Measurements from ENCODE around the gene KATNAL1. TPM values are rescaled to one million over a fixed set of nuclear protein-coding genes. Genes with fewer than 3 reads are reported as not detected.

The KATNAL1 gene
- total RNA-seq = 10 to 100 TPM; 22.2 to 37.9 TPM

DNA sequence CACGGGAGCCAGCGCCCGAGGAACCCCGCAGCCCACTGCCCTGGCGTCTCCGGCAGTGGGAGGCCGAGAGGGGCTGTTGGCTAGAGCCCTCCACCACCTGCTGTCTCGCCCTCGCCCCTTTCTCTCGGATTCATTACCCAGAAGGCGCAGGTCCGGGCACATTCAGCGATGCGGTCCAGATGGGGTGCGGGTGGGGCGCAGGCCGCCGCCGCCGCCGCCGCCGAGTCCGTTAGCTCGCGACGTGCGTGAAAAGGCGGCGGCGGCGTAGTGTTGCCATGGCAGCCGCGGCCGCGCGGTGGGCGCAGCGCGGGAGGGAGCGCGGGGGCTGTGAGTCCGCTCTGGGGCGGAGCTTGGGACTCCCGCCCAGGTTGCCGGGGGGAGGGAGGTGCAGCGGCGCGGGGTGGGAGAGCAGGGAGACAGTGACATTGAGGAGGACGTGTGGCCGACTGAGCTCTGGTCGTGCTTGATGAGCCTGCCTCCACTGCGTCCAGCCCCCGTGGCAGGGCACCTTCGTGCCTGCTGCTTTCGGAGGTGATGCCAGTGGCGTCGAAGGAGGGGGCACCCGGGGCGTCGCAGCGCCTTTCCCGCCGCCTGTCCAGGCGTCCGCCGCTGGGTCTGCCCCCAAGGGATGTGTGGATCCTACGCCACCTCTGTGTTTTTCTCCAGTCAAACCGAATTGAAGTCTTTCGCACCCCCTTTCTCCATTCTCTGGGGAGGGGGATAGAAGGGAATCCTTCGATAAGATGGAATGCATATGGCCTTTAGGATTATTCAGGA, at the start of gene KATNAL1:
KATNAL1 (minus strand) TSS at position 358 of the 777 bp plus-strand sequence. CDS start 23,774 bp downstream, outside the sequence.
- H3K4me1 ChIP-seq = peaks cover 0 to 48% of the 10 kb centered on the region in 2 donors
- peak within 1 kb of the TSS; percentile 86 to 97 for H3K4me3 ChIP-seq
- no peaks in the 10 kb centered on the region for H3K9me3 ChIP-seq
- H3K27me3 ChIP-seq = no peaks in the 10 kb centered on the region
- H3K27ac ChIP-seq = peak within 1 kb of the TSS; percentile 98
- peak; percentile 79 for DNase-seq (ENCODE audit: low spot score)
- no peaks in the 10 kb centered on the region for H3K36me3 ChIP-seq
- TF ChIP-seq, protein P1, sequence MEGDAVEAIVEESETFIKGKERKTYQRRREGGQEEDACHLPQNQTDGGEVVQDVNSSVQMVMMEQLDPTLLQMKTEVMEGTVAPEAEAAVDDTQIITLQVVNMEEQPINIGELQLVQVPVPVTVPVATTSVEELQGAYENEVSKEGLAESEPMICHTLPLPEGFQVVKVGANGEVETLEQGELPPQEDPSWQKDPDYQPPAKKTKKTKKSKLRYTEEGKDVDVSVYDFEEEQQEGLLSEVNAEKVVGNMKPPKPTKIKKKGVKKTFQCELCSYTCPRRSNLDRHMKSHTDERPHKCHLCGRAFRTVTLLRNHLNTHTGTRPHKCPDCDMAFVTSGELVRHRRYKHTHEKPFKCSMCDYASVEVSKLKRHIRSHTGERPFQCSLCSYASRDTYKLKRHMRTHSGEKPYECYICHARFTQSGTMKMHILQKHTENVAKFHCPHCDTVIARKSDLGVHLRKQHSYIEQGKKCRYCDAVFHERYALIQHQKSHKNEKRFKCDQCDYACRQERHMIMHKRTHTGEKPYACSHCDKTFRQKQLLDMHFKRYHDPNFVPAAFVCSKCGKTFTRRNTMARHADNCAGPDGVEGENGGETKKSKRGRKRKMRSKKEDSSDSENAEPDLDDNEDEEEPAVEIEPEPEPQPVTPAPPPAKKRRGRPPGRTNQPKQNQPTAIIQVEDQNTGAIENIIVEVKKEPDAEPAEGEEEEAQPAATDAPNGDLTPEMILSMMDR (IDR thresholded peaks at IDR 0.05) = no peak

DNA sequence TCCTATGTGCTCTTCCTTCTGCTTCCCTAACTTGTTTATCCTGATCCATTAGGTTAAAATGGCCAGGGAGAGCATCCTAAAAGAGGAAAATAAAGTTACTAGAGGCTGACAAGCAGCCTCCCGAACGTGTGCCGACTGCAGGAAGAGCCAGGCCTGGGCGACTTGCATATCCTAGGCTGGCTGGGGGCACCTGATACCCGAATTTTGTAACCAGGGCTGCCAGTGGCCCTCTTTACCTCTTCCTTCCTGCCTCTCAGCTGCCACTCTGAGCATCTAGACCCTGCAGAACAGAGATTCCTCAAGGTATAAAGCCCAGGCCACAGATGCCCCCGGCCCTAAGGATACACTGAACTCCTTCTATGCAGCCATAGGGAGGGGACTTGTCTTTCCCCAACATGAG, 48.5 kb upstream of the KATNAL1 start:
- TF ChIP-seq, protein P1 (IDR thresholded peaks at IDR 0.05) = no peak
- Histone ChIP-seq H3K36me3 (no peaks in the 10 kb centered on the region), H3K9me3 (no peaks in the 10 kb centered on the region), H3K4me1 (peaks cover 0 to 7% of the 10 kb centered on the region in 2 donors), H3K4me3 (no peak overlapping the region), H3K27ac (no peak overlapping the region), H3K27me3 (no peaks in the 10 kb centered on the region)
- DNase-seq (ENCODE audit: low spot score) = no peak

DNA sequence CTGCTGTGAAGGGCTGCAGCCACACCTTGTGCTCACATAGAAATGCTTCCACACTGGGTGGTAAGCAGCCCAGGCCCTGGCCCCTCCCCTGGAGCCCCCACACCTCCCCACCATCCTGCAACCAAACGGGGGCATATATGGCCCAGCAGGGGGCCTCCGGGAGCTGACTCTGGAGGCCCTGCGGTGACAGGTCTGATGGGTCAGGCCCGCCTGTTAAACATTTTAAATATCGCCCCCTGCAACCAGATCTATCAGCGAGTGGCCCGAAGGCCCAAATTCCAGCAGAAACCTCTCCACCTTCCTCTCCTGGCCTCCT, 48.0 kb upstream of the KATNAL1 start:
- Histone ChIP-seq H3K27ac (no peak overlapping the region), H3K4me3 (no peak overlapping the region), H3K9me3 (no peaks in the 10 kb centered on the region), H3K4me1 (peaks cover 0 to 7% of the 10 kb centered on the region in 2 donors), H3K36me3 (no peaks in the 10 kb centered on the region), H3K27me3 (no peaks in the 10 kb centered on the region)
- TF ChIP-seq, protein P1 (IDR thresholded peaks at IDR 0.05) = peak in 1 of 2 donors; percentile 64
- DNase-seq (ENCODE audit: low spot score) = no peak

DNA sequence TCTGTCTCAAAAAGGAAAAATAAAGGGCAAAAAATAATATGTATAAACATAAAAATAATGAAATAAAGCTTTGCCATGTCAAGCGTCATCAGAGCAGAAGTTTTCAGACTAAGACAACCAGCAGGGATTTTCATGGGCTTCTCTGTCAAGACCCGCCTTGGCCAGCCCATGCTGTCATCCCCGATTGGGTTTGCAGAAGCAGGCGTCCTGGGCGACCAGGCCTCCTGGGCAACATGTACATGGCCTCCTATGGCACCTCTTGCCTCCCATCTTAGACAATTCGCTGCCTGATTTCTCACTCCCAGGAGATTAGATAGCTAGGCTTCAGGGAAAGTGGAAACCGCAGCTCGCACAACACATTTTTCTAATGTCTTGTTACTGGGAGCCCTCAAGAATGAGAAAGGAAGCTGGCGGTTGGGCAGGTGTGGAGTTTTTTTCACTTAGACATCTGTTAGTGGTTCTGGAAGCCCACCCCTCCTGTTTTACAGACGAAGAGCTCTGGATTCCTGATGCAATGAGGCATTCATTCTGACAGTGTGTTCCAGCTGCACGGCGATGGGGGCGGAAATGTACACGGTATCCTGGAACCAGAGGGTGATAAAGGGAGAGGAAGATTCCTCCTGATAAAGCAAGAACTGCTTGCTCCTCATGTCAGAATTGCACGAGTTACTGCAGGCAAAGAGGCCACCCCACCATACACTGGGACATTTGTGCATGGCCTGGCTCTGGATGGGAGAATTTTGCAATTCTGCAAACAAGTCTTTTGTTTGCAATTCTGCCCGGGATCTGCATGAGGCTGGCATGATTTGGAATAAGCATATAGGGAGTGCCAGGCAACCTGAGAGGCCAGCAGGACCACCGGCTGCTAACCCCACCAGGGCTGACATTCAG, 47.4 kb upstream of the KATNAL1 start:
- H3K9me3 ChIP-seq = no peaks in the 10 kb centered on the region
- no peak overlapping the region for H3K27ac ChIP-seq
- H3K4me1 ChIP-seq = peaks cover 0 to 7% of the 10 kb centered on the region in 2 donors
- H3K27me3 ChIP-seq = no peaks in the 10 kb centered on the region
- TF ChIP-seq, protein P1 (IDR thresholded peaks at IDR 0.05) = no peak
- DNase-seq (ENCODE audit: low spot score) = no peak
- no peak overlapping the region for H3K4me3 ChIP-seq
- H3K36me3 ChIP-seq = no peaks in the 10 kb centered on the region

DNA sequence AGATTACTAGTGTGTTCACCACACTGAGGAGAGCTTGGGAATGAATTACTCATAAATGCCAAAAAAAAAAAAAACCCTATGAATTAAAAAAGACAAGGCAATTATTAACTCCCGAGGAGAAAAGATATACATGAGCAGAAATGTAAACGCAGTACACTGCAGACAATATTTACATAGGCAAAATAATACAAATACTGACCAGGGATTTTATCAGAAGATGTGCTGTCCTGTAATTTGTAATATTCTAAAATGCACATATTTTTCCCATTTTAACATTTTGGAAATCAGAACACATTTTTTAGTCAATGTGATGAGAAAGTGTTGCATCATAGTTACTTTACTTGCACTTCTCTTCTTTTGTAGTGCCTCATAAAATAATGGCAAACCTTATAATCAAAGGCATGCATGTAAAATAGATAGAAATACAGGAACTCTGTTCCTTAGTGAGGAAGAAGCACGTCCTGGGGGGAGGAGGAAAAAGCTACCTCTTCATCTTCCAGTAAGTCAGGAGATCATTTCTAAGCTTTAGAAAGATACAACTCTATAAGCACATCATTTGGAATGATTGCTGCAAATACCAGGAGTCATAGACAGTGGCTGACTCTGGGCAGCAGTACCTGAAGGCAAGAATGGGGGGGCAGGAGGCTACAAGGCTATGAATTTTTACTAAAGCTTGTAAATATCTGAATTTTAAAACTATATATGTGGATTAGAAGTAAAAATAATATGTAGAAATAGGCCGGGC, 46.3 kb upstream of the KATNAL1 start:
- H3K4me3 ChIP-seq = no peak overlapping the region
- TF ChIP-seq, protein P1 (IDR thresholded peaks at IDR 0.05) = no peak
- DNase-seq (ENCODE audit: low spot score) = no peak

More for the DNA sequence above, 46.3 kb upstream of the KATNAL1 start:
- Histone ChIP-seq H3K27ac (no peak overlapping the region), H3K27me3 (no peaks in the 10 kb centered on the region), H3K9me3 (no peaks in the 10 kb centered on the region), H3K36me3 (no peaks in the 10 kb centered on the region), H3K4me1 (peaks cover 0 to 7% of the 10 kb centered on the region in 2 donors)

Measured in right atrium auricular region (tissue), 2 donors.